ENCODE data around the gene PTPRD.

PTPRD gene

GRCh38 chr9:9893837-9894236 lies 719.0 kb downstream of the PTPRD start:
- peak; percentile 4 for DNase-seq (ENCODE audit: low read depth, low spot score)

GRCh38 chr9:9892217-9892616 lies 720.6 kb downstream of the PTPRD start:
- no peak for DNase-seq (ENCODE audit: low read depth, low spot score)

- DNase-seq (ENCODE audit: low read depth, low spot score), result no peak
These were observed 731.1 kb downstream of the PTPRD start for GRCh38 chr9:9881692-9882091.

GRCh38 chr9:9874270-9874669 lies 738.5 kb downstream of the PTPRD start:
- DNase-seq (ENCODE audit: low read depth, low spot score), result no peak

GRCh38 chr9:9862235-9862810 lies 750.5 kb downstream of the PTPRD start:
- no peak for DNase-seq (ENCODE audit: low read depth, low spot score)

GRCh38 chr9:9855177-9856078 lies 757.4 kb downstream of the PTPRD start:
- no peak for DNase-seq (ENCODE audit: low read depth, low spot score)

GRCh38 chr9:9847750-9848149 lies 765.1 kb downstream of the PTPRD start:
- no peak for DNase-seq (ENCODE audit: low read depth, low spot score)

- DNase-seq (ENCODE audit: low read depth, low spot score), result peak; percentile 10
These were observed 766.2 kb downstream of the PTPRD start for GRCh38 chr9:9846557-9846956.

- peak; percentile 79 for DNase-seq (ENCODE audit: low read depth, low spot score)
These were observed 792.4 kb downstream of the PTPRD start for GRCh38 chr9:9820436-9820835.

GRCh38 chr9:9819886-9820285 lies 792.9 kb downstream of the PTPRD start:
- DNase-seq (ENCODE audit: low read depth, low spot score), result peak; percentile 59

- DNase-seq (ENCODE audit: low read depth, low spot score), result no peak
These were observed 795.6 kb downstream of the PTPRD start for GRCh38 chr9:9817176-9817575.

- no peak for DNase-seq (ENCODE audit: low read depth, low spot score)
These were observed 808.7 kb downstream of the PTPRD start for GRCh38 chr9:9804109-9804508.

GRCh38 chr9:9799287-9799686 lies 813.5 kb downstream of the PTPRD start:
- no peak for DNase-seq (ENCODE audit: low read depth, low spot score)

GRCh38 chr9:9792144-9792857 lies 820.5 kb downstream of the PTPRD start:
- no peak for DNase-seq (ENCODE audit: low read depth, low spot score)

- DNase-seq (ENCODE audit: low read depth, low spot score), result peak; percentile 14
These were observed 821.2 kb downstream of the PTPRD start for GRCh38 chr9:9791611-9792010.

- DNase-seq (ENCODE audit: low read depth, low spot score), result peak; percentile 54
These were observed 822.5 kb downstream of the PTPRD start for GRCh38 chr9:9790216-9790872.

GRCh38 chr9:9783711-9784110 lies 829.1 kb downstream of the PTPRD start:
- no peak for DNase-seq (ENCODE audit: low read depth, low spot score)

GRCh38 chr9:9783211-9783610 lies 829.6 kb downstream of the PTPRD start:
- no peak for DNase-seq (ENCODE audit: low read depth, low spot score)

- DNase-seq (ENCODE audit: low read depth, low spot score), result no peak
These were observed 834.5 kb downstream of the PTPRD start for GRCh38 chr9:9778293-9778692.

GRCh38 chr9:9774471-9774870 lies 838.3 kb downstream of the PTPRD start:
- DNase-seq (ENCODE audit: low read depth, low spot score), result no peak

- DNase-seq (ENCODE audit: low read depth, low spot score), result no peak
These were observed 841.5 kb downstream of the PTPRD start for GRCh38 chr9:9771314-9771713.

- DNase-seq (ENCODE audit: low read depth, low spot score), result peak; percentile 58
These were observed 848.0 kb downstream of the PTPRD start for GRCh38 chr9:9764821-9765220.

Measured in astrocyte of the hippocampus (primary cell).